K562 (cell line): ENCODE data around the gene ORAI2. TPM values are rescaled to one million over a fixed set of nuclear protein-coding genes. Genes with fewer than 3 reads are reported as not detected.

ENCODE experiments used
- BRD4 ChIP-seq: fragments of 200-600 bp; sonication (generic); IDR thresholded peaks from 2 replicates; pipeline ENCODE4 v1.6.1; 2017; ENCODE audit warnings: inconsistent platforms
- BRF1 ChIP-seq: IDR thresholded peaks from 3 replicates; pipeline ENCODE4 v1.6.1; 2011; ENCODE audit warnings: borderline replicate concordance, mild to moderate bottlenecking; ENCODE audit not compliant: insufficient read length; ENCODE audit errors: extremely low read depth
- CHCHD3 ChIP-seq: fragments of 250-450 bp; sonication (Bioruptor Pico); IDR thresholded peaks from 2 replicates; pipeline ENCODE4 v2.1.2; 2022; ENCODE audit warnings: mild to moderate bottlenecking
- CSDE1 ChIP-seq, 2 experiments: fragments of 450-650 bp; IDR thresholded peaks; 2 replicates each; pipeline ENCODE4 v1.6.1; 2016; ENCODE audit warnings: mild to moderate bottlenecking in 1 of 2
- HDGF ChIP-seq: fragments of 450-650 bp; IDR thresholded peaks from 2 replicates; pipeline ENCODE4 v1.6.1; 2016
- HEY1 ChIP-seq: fragments of 250-450 bp; sonication (Bioruptor Pico); IDR thresholded peaks from 2 replicates; pipeline ENCODE4 v1.5.0; 2020; ENCODE audit warnings: mild to moderate bottlenecking, moderate library complexity, borderline replicate concordance
- ILK ChIP-seq: fragments of 450-650 bp; IDR thresholded peaks from 2 replicates; pipeline ENCODE4 v1.6.1; 2016; ENCODE audit warnings: missing genetic modification characterization, low read depth, mild to moderate bottlenecking, missing compliant biosample characterization, moderate library complexity, borderline replicate concordance
- PPARD ChIP-seq: fragments of 250-450 bp; sonication (Bioruptor Pico); IDR thresholded peaks from 2 replicates; pipeline ENCODE4 v1.8.0; 2022; ENCODE audit warnings: inconsistent platforms, mild to moderate bottlenecking, moderate library complexity
- TAF9B ChIP-seq: fragments of 450-650 bp; IDR thresholded peaks from 2 replicates; pipeline ENCODE4 v1.6.1; 2018; ENCODE audit warnings: mild to moderate bottlenecking; ENCODE audit not compliant: partially characterized antibody
- TCFL5 ChIP-seq: fragments of 250-450 bp; sonication (Bioruptor Pico); conservative IDR thresholded peaks from 2 replicates; pipeline ENCODE4 v1.6.1; 2021; ENCODE audit warnings: mild to moderate bottlenecking, moderate library complexity, matching md5 sums
- ZNF212 ChIP-seq: fragments of 450-650 bp; formaldehyde crosslinking; IDR thresholded peaks from 2 replicates; pipeline ENCODE4 v1.4.0; 2020; ENCODE audit warnings: mild to moderate bottlenecking
- ZNF77 ChIP-seq: fragments of 250-450 bp; sonication (Bioruptor Pico); IDR thresholded peaks from 2 replicates; pipeline ENCODE4 v1.5.0; 2020
- polyA plus RNA-seq, 8 experiments: library from polyadenylated mRNA; depleted of rRNA in 4 of 8; stranded (reverse) in 5 of 8; unstranded in 3 of 8; fragments of >200 nt; fragmentation: Nextera tagmentation in 2 of 8; fragmentation: Illumina TruSeq in 1 of 8; extraction: Ambion mirVana in 2 of 8; extraction: Trizol in 1 of 8; gene quantifications; 2 replicates each; pipeline versions ENCODE4 v1.2.1 to v1.2.3, GENCODE V29; 2011 to 2014; ENCODE audit warnings: inconsistent platforms in 1 of 8, missing spikeins in 1 of 8
- total RNA-seq, 7 experiments: library from RNA; depleted of rRNA in 6 of 7; stranded (reverse); fragments of >200 nt in 6 of 7; fragmentation: Illumina TruSeq in 2 of 7; extraction: Trizol in 2 of 7; gene quantifications; 2 replicates each; pipeline versions ENCODE4 v1.2.1 to v1.2.3, GENCODE V29; 2011 to 2021; ENCODE audit warnings: low replicate concordance in 1 of 7
- TF ChIP-seq, protein P1 (sequence below): fragments of 450-650 bp; IDR thresholded peaks from 2 replicates; pipeline ENCODE4 v1.7.1; 2018; ENCODE audit warnings: mild to moderate bottlenecking, low read depth; ENCODE audit not compliant: partially characterized antibody
- TF ChIP-seq, protein P2 (sequence below): sonication (generic); formaldehyde crosslinking; IDR thresholded peaks from 2 replicates; pipeline ENCODE4 v1.8.0; 2022; ENCODE audit warnings: mild to moderate bottlenecking, missing genetic modification reagents
- TF ChIP-seq, protein P3 (sequence below): sonication (generic); formaldehyde crosslinking; IDR thresholded peaks from 2 replicates; pipeline ENCODE4 v1.8.1; 2023; ENCODE audit warnings: mild to moderate bottlenecking, missing genetic modification reagents
- TF ChIP-seq, protein P4 (sequence below): fragments of 200-800 bp; sonication (Bioruptor generic); IDR thresholded peaks from 2 replicates; pipeline ENCODE4 v1.6.1; 2017; ENCODE audit warnings: missing genetic modification characterization, missing compliant biosample characterization
- TF ChIP-seq, protein P5 (sequence below), 2 experiments: fragments of 200-800 bp in 1 of 2; sonication (Bioruptor generic) in 1 of 2; sonication (generic) in 1 of 2; formaldehyde crosslinking in 1 of 2; IDR thresholded peaks in 1 of 2; conservative IDR thresholded peaks in 1 of 2; 2 replicates each; pipeline versions ENCODE4 v1.5.0 to v1.6.1; 2016 to 2020; ENCODE audit warnings: missing compliant biosample characterization in 1 of 2, missing genetic modification characterization in 1 of 2, missing genetic modification reagents in 1 of 2

Gene ORAI2
- total and polyA plus RNA-seq, 9 of the 15 experiments (the other 6 are each of a cell fraction or from before 2014, with no cell fraction given), result 1.1 to 27.7 (median 9.2) TPM

DNA sequence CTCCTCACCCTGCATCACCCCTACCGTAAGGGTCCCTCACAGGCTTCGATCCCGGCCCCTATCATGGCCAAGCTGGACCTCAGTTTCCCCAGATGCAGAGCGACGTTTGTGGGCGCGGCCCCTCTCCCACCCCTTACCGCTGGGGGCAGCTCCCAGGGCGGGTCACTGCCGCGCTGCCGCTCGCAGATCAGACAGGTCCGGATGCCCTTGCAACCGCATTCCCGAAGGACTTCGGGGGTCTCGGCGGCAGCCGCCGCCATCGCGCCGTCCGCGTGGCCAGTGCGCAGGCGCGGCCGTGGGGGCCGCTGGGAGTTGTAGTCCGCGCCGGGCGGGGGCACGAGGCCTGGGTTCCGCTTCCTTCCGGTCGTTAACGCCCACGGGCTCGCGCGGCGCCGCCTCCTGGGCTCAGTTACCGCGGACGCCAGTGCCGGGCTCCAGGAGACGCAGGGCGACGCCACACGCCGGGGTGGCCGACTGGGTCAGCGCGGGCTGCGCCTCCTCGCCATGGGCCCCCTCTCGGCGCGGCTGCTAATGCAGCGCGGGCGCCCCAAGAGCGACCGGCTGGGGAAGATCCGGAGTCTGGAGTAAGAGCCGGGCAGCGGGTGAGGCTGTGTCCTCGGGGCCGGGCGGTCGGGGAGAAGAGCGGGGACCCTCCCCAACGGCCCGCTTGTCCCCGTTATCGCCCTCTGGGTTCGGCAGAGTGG is 31.4 kb downstream of the ORAI2 start, which contains the start of the genes ALKBH4 and LRWD1 (continued):
- no peak for TF ChIP-seq HDGF
- no peak for TF ChIP-seq ILK (tag)
- TF ChIP-seq CSDE1 (IDR thresholded peaks at IDR 0.05), result no peak
- TF ChIP-seq, protein P1, sequence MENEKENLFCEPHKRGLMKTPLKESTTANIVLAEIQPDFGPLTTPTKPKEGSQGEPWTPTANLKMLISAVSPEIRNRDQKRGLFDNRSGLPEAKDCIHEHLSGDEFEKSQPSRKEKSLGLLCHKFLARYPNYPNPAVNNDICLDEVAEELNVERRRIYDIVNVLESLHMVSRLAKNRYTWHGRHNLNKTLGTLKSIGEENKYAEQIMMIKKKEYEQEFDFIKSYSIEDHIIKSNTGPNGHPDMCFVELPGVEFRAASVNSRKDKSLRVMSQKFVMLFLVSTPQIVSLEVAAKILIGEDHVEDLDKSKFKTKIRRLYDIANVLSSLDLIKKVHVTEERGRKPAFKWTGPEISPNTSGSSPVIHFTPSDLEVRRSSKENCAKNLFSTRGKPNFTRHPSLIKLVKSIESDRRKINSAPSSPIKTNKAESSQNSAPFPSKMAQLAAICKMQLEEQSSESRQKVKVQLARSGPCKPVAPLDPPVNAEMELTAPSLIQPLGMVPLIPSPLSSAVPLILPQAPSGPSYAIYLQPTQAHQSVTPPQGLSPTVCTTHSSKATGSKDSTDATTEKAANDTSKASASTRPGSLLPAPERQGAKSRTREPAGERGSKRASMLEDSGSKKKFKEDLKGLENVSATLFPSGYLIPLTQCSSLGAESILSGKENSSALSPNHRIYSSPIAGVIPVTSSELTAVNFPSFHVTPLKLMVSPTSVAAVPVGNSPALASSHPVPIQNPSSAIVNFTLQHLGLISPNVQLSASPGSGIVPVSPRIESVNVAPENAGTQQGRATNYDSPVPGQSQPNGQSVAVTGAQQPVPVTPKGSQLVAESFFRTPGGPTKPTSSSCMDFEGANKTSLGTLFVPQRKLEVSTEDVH, result no peak
- TF ChIP-seq BRD4, result no peak
- TF ChIP-seq, protein P2, sequence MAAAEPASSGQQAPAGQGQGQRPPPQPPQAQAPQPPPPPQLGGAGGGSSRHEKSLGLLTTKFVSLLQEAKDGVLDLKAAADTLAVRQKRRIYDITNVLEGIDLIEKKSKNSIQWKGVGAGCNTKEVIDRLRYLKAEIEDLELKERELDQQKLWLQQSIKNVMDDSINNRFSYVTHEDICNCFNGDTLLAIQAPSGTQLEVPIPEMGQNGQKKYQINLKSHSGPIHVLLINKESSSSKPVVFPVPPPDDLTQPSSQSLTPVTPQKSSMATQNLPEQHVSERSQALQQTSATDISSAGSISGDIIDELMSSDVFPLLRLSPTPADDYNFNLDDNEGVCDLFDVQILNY (CRISPR knock-in tag), result peak; percentile 57; the same call in 1 of the 2 replicates
- TF ChIP-seq ZNF77 (CRISPR knock-in tag), result no peak
- TF ChIP-seq PPARD (CRISPR knock-in tag), result no peak
- TF ChIP-seq, protein P3, sequence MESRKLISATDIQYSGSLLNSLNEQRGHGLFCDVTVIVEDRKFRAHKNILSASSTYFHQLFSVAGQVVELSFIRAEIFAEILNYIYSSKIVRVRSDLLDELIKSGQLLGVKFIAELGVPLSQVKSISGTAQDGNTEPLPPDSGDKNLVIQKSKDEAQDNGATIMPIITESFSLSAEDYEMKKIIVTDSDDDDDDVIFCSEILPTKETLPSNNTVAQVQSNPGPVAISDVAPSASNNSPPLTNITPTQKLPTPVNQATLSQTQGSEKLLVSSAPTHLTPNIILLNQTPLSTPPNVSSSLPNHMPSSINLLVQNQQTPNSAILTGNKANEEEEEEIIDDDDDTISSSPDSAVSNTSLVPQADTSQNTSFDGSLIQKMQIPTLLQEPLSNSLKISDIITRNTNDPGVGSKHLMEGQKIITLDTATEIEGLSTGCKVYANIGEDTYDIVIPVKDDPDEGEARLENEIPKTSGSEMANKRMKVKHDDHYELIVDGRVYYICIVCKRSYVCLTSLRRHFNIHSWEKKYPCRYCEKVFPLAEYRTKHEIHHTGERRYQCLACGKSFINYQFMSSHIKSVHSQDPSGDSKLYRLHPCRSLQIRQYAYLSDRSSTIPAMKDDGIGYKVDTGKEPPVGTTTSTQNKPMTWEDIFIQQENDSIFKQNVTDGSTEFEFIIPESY (CRISPR knock-in tag), result peak; percentile 61; the same call in 1 of the 2 replicates
- TF ChIP-seq ZNF212 (CRISPR knock-in tag), result no peak
- no peak for TF ChIP-seq HEY1 (CRISPR knock-in tag)
- TF ChIP-seq TAF9B, result no peak
- TF ChIP-seq BRF1, result no peak
- TF ChIP-seq TCFL5 (CRISPR knock-in tag), result no peak
- TF ChIP-seq CHCHD3 (CRISPR knock-in tag), result 0 out of 2 replicates have a peak, but pooled peaks have one; percentile 59
- TF ChIP-seq, protein P4, sequence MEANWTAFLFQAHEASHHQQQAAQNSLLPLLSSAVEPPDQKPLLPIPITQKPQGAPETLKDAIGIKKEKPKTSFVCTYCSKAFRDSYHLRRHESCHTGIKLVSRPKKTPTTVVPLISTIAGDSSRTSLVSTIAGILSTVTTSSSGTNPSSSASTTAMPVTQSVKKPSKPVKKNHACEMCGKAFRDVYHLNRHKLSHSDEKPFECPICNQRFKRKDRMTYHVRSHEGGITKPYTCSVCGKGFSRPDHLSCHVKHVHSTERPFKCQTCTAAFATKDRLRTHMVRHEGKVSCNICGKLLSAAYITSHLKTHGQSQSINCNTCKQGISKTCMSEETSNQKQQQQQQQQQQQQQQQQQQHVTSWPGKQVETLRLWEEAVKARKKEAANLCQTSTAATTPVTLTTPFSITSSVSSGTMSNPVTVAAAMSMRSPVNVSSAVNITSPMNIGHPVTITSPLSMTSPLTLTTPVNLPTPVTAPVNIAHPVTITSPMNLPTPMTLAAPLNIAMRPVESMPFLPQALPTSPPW, result peak; percentile 94
- TF ChIP-seq, protein P5, sequence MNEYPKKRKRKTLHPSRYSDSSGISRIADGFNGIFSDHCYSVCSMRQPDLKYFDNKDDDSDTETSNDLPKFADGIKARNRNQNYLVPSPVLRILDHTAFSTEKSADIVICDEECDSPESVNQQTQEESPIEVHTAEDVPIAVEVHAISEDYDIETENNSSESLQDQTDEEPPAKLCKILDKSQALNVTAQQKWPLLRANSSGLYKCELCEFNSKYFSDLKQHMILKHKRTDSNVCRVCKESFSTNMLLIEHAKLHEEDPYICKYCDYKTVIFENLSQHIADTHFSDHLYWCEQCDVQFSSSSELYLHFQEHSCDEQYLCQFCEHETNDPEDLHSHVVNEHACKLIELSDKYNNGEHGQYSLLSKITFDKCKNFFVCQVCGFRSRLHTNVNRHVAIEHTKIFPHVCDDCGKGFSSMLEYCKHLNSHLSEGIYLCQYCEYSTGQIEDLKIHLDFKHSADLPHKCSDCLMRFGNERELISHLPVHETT (CRISPR knock-in tag; conservative IDR thresholded peaks at IDR 0.05 in 1 of 2, IDR thresholded peaks at IDR 0.05 in 1 of 2), result peak in 1 of 2 experiments; percentile 62; a peak in 1 of 4 replicates
